ENCODE data around the gene NTN4.
A peak's percentile ranks its signal among the peaks of the same experiment; 100 is the strongest.
"Not testable (repeated sequence)": the region's sequence is repeated elsewhere in the genome, so short reads cannot be mapped to it uniquely, and the experiment has no call there.

Gene NTN4

DNA sequence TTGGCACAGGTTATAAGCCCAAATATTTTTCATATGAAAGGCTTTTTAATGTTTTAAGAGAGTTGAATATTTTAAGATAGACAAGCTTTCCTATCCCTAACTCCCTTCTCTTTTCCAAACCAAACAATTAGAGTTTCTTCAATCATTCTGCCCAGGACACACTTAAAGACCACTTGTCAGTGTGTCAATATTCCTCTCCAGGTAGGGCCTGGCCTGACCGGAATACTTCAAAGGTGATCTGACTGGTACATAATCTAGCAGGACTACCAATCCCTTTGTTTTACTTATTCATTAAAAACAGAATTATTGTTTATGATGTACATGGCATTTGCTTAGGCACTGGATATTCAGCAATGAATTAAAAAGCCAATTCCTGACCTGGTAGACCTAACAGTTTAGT is 44.0 kb upstream of the NTN4 start:
- peaks cover 5% of the 10 kb centered on the region for H3K4me1 Mint-ChIP-seq
- H3K27ac Mint-ChIP-seq = no peak overlapping the region
- peaks cover 13% of the 10 kb centered on the region for H3K27me3 Mint-ChIP-seq (ENCODE audit: low read depth, poor library complexity)
- DNase-seq = no peak
- no peak overlapping the region for H3K4me3 Mint-ChIP-seq
- no peaks in the 10 kb centered on the region for H3K9me3 Mint-ChIP-seq
- H3K36me3 Mint-ChIP-seq (ENCODE audit: low read depth) = no peaks in the 10 kb centered on the region
- TF ChIP-seq, protein P1, sequence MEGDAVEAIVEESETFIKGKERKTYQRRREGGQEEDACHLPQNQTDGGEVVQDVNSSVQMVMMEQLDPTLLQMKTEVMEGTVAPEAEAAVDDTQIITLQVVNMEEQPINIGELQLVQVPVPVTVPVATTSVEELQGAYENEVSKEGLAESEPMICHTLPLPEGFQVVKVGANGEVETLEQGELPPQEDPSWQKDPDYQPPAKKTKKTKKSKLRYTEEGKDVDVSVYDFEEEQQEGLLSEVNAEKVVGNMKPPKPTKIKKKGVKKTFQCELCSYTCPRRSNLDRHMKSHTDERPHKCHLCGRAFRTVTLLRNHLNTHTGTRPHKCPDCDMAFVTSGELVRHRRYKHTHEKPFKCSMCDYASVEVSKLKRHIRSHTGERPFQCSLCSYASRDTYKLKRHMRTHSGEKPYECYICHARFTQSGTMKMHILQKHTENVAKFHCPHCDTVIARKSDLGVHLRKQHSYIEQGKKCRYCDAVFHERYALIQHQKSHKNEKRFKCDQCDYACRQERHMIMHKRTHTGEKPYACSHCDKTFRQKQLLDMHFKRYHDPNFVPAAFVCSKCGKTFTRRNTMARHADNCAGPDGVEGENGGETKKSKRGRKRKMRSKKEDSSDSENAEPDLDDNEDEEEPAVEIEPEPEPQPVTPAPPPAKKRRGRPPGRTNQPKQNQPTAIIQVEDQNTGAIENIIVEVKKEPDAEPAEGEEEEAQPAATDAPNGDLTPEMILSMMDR (IDR thresholded peaks at IDR 0.05) = no peak

- no peaks in the 10 kb centered on the region for H3K4me1 Mint-ChIP-seq
- H3K9me3 Mint-ChIP-seq = no peaks in the 10 kb centered on the region
- H3K27ac Mint-ChIP-seq = no peak overlapping the region
- H3K27me3 Mint-ChIP-seq (ENCODE audit: low read depth, poor library complexity) = peaks cover 6% of the 10 kb centered on the region
- no peak overlapping the region for H3K4me3 Mint-ChIP-seq
- H3K36me3 Mint-ChIP-seq (ENCODE audit: low read depth) = no peaks in the 10 kb centered on the region
- DNase-seq = no peak
- TF ChIP-seq, protein P1 (IDR thresholded peaks at IDR 0.05) = no peak
Measured at GRCh38 chr12:95830335-95831089, 39.9 kb upstream of the NTN4 start.

DNA sequence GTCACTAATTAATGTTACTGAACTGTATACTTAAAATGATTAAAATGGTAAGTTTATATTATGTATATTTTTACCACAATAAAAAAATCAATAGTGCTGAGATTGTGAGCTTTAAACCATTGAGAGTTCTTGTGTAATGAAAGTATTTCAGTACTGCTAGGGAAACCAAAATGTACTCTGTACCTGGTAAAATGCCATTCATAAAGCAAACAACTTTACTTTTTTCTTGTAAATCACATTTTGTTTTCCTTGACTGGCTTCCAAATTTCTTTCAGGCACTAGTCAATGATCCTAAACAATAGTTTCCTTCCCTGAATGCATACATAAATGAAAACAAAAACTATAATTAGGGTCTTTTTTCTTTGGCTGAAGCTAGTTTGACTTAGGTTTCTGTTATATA is 38.8 kb upstream of the NTN4 start:
- TF ChIP-seq, protein P1 (IDR thresholded peaks at IDR 0.05) = no peak
- no peak for DNase-seq
- Mint-ChIP-seq H3K9me3 (no peaks in the 10 kb centered on the region), H3K4me3 (no peak overlapping the region), H3K27ac (no peak overlapping the region), H3K27me3 (ENCODE audit: low read depth, poor library complexity) (peaks cover 6% of the 10 kb centered on the region), H3K4me1 (no peaks in the 10 kb centered on the region), H3K36me3 (ENCODE audit: low read depth) (no peaks in the 10 kb centered on the region)

GRCh38 chr12:95820096-95820703 is 29.6 kb upstream of the NTN4 start:
- Mint-ChIP-seq H3K4me3 (no peak overlapping the region), H3K36me3 (ENCODE audit: low read depth) (no peaks in the 10 kb centered on the region), H3K27ac (no peak overlapping the region), H3K4me1 (no peaks in the 10 kb centered on the region), H3K9me3 (no peaks in the 10 kb centered on the region), H3K27me3 (ENCODE audit: low read depth, poor library complexity) (peaks cover 8% of the 10 kb centered on the region)
- TF ChIP-seq, protein P1 (IDR thresholded peaks at IDR 0.05) = peak; percentile 23
- no peak for DNase-seq

DNA sequence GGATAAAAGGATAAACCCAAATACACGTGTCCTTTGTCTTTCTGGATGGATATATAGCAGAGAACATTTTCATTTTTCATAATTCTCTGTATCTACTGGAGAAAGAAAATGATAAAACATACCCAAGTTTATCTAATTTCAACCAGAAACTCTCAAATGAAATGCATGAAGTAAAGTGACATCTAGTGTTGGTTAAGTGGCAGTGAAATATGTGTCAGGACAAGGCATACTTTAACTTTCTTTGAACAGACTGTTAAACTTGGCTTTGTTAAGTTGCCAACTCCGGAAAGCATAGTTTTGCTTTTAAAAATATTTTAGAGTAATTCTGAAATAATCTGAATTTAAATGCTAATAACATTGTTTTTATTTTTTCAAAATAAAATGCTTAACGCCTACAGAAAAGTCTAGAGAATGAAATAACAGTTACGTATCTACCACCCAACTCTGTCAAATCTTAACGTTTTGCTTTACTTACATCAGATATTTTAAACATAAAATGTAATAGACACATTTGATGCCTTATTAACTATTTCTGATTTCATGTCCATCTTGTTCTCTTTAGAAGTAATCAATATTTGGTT is 25.2 kb upstream of the NTN4 start:
- H3K27me3 Mint-ChIP-seq (ENCODE audit: low read depth, poor library complexity) = peaks cover 22% of the 10 kb centered on the region
- H3K36me3 Mint-ChIP-seq (ENCODE audit: low read depth) = no peaks in the 10 kb centered on the region
- H3K9me3 Mint-ChIP-seq = no peaks in the 10 kb centered on the region
- no peak overlapping the region for H3K4me3 Mint-ChIP-seq
- DNase-seq = no peak
- H3K27ac Mint-ChIP-seq = no peak overlapping the region
- TF ChIP-seq, protein P1 (IDR thresholded peaks at IDR 0.05) = peak; percentile 60
- H3K4me1 Mint-ChIP-seq = no peaks in the 10 kb centered on the region

DNA sequence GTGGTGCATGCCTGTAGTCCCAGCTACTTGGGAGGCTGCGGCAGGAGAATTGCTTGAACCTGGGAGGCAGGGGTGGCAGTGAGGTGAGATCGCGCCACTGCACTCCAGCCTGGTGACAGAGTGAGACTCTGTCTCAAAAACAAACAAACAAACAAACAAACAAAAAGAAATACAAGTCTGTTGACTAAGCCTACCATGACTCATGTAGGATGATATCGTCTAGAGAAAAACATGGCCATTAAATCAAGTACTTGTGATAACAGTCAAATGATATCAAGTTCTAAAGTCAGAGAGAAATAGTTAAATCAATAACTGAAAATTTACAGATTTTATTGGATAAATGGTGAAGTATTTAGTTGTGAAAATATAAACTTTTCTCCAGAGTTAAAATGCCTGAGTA is 21.6 kb upstream of the NTN4 start:
- peaks cover 10% of the 10 kb centered on the region for H3K9me3 Mint-ChIP-seq
- H3K4me1 Mint-ChIP-seq = not testable (repeated sequence)

More for the DNA sequence above, 21.6 kb upstream of the NTN4 start:
- H3K4me3 Mint-ChIP-seq; DNase-seq; H3K36me3 Mint-ChIP-seq (ENCODE audit: low read depth); H3K27ac Mint-ChIP-seq: not testable (repeated sequence)
- H3K27me3 Mint-ChIP-seq (ENCODE audit: low read depth, poor library complexity) = peaks cover 21% of the 10 kb centered on the region
